HUDEP-2 (cell line): Measurements from ENCODE around the gene SRGAP3.

Experiments used
- DNase-seq, 76 experiments: peaks; one replicate each; lab custom pipeline; 2025; ENCODE audit not compliant: unreplicated experiment in 76 of 76; lab: John Stamatoyannopoulos, UW

The SRGAP3 gene

DNA sequence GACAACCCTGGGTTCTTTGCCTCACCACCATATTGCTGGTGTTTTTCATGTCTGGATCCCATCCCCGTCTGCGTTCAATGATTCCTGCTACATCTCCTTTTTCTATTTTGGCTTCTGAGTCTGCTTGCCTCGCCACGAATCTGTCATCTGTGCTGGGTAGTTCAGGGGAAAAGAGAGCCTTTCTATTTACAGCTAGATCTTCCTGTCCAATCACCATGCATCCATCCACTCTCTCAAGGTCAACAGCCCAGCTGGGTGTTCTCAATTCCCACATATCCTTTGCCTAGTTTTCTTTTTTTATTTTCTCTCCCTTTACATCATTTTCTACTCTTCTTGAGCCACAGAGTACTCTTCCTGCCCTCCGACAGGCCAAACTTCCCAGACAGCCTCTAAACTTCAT is 181.4 kb downstream of the SRGAP3 start:
- DNase-seq: no peak

DNA sequence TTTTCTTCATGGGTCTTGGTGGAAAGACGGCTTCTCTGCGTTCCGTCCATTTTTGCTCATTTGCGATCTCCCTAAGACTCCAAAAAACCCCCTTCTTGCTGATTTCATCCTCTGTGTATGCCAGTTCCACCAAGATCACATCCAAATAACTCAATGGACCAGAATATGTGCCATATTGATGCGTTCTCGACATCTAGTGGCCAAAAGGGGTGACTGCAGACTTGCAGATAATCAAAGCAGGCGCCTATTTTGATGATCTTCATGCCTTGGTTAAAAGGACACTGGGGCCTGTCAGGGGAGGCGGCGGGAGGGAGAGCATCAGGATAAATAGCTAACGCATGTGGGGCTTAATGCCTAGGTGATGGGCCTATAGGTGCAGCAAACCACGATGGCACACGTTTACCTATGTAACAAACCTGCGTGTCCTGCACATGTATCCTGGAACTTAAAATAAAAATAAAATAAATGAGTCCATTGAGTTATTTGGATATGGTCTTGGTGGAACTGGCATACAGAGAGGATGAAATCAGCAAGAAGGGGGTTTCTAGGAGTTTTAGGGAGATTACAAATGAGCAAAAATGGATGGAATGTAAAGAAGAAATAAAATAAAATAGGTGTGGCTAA is 182.0 kb downstream of the SRGAP3 start:
- peak in 27 of 76 experiments; percentile 1 to 51 (median 9) for DNase-seq

DNA sequence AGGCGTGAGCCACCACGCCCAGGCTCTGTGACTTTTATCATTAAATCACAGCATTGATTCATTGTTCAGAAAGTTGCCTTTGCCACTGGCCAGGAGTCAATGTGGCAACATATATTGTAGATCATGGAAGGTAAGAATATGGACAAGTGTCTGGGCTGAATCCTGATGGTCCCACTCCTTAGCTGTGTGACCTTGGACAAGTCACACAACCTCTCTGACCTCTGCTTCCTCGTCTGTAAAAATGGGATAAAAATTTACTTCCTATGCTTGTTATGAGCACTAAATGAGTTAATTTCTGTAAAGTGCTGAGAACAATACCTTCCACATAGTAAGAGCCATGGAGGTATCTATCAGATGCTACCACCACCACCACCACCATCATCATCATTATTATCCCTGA is 182.7 kb downstream of the SRGAP3 start:
- DNase-seq: no peak

DNA sequence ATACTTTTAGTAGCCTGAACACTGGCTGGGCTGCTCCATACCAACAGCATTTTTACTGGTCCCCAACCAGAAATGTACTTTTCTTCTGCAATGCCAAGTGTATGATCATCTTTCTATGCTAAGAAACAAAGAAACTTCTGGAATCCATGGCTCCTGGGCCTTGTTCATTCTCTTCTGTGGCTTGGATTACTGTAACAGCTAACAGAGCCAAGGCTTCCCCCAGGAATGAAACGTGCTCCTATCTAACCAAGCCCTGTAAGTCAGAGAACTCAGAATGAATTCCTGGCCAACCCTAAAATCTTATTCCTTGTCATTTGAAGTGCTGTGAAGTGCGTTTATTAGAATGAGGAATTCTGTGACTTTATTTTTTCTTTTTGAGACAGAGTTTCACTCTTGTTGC is 183.3 kb downstream of the SRGAP3 start:
- no peak for DNase-seq

DNA sequence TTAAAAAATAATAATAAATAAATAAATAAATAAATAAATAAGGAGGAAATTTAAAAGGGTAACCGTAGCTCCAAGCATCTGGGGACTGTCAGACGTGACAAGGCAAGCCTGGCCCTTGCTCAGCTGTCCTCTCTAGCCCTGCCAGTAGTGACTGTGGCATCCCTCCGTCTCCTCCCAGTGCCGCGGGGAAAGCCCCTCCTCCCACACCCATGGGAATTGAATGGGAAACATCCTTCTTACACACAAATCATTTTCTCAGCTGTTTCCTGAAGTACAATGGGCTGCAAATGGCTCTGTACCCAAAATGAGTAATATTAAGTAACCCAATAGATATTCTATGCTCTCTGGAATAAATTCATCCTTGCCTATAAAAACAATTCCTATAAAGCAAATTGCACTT is 184.6 kb downstream of the SRGAP3 start:
- no peak for DNase-seq

DNA sequence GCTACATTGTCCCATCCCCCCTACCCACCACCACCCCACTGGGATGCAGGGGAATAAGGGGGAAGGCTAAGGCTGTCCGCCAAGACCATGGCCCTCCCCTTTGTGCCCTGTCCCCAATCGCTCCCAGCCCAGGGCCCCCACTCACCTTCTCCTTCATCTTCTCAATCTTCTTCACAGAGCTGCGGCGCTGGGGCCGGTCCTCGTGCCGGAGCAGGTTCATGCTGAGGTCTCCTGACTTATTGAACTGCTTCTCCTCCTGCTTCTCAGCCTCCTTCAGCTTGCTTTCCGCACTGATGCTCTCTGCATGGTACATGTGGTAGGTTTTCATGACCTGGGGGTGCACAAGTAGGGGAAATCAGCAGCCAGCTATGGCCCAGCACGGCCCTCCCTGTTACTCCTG is 185.2 kb downstream of the SRGAP3 start:
- no peak for DNase-seq

DNA sequence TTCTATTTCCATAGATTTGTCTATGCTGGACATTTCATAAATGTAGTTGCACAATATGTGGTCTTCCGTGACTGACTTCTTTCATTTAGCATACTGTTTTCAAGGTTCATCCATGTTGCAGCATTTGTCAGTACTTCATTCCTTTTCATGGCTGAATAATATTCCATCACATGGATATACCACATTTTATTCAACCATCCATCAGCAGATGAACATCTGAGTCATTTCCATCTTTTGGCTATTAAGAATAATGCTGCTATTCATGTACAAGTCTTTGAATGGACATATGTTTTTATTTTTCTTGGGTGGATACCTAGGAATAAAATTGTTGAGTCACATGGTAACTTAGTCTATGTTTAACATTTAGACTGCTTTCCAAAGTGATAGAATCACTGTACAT is 186.9 kb downstream of the SRGAP3 start:
- DNase-seq: no peak

DNA sequence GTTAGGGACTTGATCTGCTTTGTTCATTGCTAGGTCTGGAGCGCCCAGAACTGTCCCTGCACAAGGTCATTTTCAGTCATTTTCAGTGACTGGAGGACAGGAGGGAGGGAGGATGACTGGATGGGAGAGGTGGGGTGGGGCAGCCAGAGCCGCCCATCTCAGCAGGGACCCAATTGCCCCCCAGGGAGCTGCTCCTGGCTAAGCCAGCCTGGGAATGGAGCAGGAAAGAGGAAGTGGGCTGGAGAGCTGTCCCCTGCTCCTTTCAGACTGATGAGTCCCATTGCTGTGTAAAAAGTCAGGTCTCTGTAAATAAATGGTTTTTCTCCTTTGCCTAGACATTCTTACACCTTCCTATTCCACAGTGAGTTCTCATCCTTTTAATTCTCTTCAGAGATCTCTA is 187.8 kb downstream of the SRGAP3 start:
- no peak for DNase-seq

DNA sequence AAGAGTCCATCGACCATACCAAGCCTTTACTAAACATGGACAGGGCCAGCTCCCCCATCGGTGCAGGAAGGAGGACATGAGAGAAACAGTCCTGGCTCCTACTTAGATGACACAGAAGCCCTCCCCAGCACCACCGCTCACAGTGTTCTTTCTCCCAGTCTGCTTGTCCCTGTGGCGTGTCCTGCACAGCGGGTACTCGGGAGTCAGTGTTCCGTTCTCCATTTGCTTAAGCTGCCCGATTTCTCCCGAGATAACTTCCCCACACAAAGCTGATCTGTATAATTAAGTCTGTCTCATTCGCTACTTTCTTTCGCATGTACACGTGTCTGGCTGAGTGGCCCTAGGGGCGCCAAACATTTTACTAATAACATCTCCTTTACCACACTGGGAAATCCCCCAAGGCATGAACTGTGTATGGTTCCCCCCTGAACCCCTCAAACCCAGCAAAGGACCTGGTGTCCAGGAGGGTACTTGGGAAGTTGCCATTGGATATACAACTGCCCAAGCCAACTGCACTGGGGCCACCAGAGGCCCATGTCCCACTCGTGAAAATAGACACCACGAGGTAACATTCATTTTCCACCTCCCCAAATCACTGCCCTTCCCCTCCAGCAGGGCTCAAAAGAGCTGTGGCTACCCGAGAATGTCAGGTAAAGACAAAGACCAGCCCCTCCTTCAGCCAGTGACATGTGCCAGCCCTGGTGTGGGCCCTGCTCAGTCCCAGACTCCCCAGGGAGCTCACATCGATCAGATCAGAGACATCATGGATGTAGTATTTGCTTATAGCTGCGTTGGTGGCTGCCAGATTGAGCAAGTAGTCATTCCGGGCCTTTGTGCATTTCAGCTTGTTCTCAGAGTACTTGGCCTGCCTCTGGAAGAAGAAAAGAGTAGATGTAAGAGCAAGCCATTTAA is 189.7 kb downstream of the SRGAP3 start:
- no peak for DNase-seq

DNA sequence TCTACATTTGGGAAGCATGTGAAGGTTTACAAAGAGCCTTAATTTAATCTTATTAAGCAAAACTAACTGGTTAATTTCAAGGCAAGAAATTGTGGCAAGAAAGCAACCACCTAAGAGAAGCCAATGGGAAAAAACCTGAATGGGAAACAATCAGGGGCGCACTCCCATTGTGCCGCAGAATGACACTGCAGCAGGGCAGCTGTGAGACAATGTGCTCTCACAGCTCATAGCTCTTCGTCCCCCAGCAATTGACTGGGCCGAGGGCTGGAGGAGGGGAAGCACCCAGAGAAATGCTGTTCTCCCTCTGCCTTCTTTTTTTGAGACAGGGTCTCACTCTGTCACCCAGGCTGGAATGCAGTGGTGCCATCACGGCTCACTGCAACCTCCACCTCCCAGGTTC is 192.9 kb downstream of the SRGAP3 start:
- no peak for DNase-seq

DNA sequence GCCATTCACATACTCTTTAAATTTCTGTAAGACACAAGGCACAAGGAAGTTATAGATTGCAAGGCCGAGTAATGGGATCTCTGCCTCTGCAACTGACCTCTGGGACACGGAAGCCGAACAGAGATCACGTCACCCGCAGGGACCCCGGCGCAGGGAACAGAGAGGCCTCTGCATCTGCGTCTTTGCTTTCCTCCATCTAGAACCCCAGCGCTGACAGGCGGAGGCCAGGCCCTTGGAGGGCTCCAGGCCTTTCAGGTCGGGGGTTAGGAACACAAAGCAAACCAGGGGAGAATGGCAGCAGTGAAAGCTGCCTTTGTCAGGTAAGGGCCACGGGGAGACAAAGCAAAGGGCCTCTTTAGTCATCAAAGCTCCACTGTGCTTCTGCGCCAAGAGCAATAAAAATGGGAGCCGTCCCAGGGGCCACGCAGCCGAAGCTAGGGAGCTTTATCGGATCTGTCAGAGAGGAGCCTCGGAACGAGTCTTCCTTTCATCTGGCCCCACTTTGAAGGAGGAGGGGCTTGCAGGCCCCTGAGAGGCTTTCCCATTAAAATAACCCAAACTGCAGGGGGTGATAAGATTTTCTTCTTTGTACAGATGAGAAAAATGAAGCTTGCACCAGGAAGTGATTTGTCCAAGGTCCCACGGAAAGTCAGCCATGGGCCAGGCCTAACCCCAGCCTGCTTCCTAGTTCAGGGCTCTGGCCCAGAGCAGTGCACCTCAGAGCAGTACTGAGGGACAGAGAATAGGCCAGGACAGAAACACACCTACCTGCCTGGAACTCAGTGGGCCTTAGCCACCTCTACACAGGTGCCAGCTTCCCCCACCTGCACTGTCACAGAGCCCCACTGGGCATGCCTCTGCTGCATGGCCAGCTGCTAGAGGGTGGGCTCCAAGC is 201.7 kb downstream of the SRGAP3 start:
- no peak for DNase-seq

DNA sequence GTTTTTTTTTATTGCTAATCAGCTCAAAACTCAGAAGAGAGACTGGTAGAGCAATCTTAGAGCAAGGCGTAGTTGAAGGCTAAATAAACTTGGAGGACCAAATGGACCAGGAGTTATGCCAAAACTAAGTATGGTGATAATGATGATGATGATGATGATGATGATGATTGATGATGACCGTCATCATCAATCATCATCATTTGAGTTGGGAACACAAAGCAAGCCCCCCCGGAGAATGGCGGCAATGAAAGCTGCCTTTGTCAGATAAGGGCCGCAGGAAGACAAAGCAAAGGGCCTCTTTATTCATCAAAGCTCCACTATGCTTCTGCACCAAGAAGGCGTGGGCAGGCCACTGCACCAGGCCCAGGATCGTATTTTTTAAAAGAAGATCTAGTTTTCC is 204.1 kb downstream of the SRGAP3 start:
- no peak for DNase-seq

DNA sequence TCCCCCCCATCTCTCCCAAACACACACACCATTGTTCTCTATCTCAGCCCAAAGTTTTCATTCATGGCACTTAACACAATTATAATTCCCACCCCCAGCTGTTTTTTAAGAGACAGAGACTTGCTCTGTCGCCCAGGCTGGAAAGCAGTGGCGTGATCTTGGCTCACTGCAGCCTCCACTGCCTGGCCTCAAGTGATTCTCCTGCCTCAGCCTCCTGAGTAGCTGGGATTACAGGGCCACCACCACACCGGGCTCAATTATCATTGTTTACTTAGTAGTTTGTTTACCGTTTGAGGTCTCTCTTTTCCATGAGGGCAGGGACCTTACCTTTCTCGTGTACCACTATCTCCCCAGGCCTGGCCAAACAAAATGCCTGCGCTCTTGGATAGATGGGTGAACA is 206.4 kb downstream of the SRGAP3 start:
- DNase-seq: no peak

DNA sequence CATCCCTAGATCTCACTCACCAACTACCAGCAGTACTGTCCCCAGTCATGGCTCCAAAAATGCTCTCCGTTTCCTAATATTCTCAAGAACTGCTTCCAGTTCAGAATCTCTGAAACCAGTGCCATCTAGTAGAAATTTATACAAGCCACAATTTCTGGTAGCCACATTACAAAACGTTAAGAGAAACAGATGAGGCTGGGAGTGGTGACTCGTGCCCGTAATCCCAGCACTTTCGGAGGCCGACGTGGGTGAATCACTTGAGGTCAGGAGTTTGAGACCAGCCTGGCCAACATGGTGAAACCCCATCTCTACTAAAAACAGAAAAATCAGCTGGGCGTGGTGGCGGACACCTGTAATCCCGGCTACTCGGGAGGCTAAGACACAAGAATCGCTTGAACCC is 207.8 kb downstream of the SRGAP3 start:
- DNase-seq: no peak

DNA sequence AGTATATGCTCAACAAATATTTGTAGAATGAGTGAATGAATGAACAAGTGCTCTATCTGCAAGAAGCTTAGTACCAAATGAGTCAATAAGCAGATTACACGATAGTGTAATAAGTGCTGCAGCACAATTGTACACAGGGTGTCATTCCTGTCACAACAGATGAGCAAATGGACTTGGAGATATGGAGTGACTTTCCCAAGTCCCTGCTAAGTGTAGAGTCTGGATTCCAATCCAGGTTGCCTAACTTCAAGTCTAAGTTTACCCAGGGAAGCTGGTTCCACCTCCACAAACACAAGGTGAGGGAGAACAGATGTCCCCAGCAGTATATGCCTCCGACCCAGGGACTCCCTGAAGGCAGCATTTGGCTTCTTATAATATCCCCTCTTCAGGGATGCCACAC is 208.4 kb downstream of the SRGAP3 start:
- DNase-seq: no peak

DNA sequence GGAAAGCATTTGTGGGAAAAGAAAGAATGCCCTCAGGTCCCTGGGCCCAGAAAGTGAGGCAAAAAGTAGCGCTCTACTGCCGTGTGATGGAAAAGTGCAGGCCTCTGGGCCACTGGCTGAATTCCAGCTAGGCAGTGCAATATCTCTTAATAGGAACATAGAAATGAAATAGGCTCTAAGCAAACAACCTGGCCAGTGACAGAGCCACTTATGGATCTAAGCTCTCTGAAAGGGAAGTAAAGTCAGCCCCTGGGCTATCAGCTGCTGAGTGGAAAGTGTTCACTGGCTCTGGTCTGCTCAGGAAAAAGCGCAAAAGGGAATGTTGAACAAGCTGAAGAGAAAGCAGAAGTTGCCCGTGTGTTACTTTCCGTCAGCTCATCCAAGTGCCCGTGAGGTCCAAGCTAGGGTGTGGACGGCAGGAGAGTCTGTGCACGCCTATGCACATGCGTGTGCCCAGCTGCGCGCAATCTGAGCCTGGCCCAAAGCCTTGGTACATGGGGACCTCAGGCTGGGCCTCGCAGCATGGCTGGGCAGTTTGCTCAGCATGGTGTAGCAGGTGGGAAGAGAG is 212.2 kb downstream of the SRGAP3 start:
- no peak for DNase-seq

DNA sequence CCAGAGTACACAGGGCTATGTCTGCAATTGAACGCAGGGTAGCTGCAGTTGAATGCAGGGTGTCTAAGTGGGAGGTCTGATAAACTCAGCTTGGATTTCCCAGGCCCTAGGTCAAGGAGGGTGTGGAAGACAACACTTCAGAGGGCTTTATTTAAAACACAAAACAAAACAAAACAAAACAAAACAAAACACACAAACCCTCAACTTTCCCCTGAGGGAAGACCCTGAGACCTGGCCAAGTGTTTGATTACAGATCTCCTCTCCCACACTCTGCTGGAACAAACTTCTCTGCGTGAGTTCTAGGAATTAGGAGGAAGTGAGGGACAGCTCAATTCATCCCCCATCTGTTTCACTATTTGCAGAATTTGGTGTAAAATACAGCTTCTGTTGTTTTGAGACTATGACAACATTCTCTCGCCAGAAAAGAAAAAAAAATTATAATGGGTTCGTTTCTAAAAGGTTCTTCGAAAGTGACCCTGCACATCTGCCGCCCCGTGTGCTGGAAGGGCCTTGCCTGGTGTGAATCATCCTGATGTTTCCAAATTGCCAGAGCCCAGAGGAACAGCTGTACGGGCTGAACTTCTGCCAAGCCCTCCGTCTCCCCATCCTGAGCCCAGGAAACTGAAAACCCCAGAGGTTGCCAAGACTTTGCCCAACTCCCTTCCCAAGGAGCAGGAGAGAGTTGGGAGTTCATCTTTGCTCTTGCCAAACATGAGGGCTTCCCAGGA is 212.9 kb downstream of the SRGAP3 start:
- no peak for DNase-seq

DNA sequence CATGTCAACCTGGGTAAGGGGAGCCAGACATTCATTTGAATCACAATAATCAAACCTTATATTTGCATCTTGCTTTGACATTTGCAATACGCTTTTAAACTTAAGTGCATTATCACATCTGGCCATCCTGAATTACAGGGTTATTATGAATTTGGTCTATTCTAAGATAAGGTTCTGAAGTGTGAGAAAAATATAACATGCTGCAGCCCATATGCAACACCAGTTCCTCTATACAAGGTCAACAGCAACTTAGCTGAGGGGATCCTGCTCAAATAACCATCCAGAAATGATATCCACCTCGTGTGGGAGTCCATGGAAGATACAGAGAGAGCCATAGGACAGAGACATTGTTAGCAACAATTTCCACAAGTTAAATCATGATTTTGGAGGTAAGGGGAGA is 213.5 kb downstream of the SRGAP3 start:
- DNase-seq: no peak

DNA sequence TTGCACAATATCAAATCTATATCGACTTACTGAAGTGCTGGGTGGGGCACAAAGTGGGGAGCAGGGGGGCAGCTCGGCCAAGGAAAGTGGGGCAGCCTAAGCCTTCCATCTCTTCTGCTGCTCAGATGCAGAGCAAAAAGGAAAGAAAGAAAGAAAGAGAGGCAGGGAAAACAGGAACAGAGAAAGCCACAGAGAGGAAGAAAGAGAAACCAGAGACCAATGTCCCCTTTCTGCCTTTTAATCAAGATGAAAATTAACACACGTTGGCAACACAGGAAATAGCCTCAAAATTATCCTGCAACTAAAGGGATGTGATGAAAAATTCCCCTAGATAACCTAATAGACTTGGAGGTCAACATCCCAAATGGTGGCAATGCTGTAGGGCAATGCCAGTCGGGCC is 214.0 kb downstream of the SRGAP3 start:
- no peak for DNase-seq

DNA sequence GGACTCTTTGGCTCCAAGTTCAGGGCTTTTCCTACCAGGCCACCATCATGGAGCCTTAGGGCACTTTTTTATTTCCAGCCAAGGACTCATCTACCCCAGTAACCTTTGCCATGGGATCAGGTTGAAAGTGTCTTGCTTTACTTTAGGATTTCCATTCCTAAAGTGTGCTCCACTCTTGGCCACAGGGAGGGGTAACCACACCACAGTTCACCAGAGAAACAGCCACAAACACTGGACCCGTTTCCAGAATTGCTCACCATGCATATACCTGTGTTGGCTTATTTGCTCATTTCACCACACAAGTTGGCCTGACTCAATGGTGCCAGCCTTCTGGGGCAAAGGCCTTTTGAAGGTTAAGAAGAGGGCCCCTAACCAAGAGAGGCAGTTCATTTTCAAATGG is 215.6 kb downstream of the SRGAP3 start:
- no peak for DNase-seq
